ENCODE measurements around the gene GNGT2.

DNA sequence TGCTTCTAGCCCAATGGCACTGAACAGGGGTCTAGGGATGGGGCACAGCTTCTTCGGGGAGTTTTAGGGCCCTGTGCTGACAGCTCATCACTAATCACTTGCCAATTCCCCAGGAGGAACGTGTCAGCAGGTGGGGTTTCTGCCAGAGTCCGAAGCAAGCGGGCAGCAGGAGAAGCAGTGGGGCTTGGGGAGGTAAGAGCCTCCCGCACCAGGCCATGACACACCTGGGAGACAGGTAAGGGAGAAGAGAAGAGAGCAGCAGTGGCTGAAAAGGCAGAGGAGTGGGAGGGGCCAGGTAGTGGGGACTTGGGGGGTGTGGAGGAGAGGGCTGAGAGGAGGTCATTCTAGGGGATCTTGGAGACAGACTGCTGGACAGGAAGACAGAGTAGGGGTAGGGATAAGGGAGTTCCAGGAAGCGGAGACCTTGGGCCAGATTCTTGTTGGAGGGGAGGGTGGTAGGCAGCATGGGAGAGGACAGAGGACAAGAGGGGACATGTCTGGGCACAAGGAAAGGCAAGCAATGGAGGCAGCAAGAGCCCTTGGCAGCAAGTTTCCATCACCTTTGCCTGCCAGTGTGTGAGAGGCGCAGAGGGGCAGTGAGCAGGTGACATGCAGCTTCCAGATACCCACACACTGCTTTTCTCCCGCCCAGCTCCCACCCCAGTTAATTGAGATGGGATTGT lies 15.3 kb upstream of the GNGT2 start:
- TF ChIP-seq CTCF (IDR thresholded peaks at IDR 0.05) (no peak), ZFX (IDR thresholded peaks at IDR 0.05; ENCODE audit: borderline replicate concordance) (no peak)

Measured in 22Rv1 (cell line).